ENCODE measurements around the gene PTGDS. TPM values are rescaled to one million over a fixed set of nuclear protein-coding genes. Genes with fewer than 3 reads are reported as not detected.

The PTGDS gene
- total RNA-seq, 2 experiments from 2014 or later: 40.6 to 41.0 TPM

- no peaks in the 10 kb centered on the region for H3K27me3 ChIP-seq (ENCODE audit: control insufficient read depth in 1 of 2, insufficient read depth in 2 of 2, low read length in 2 of 2)
- intact Hi-C loops (cut with DNase I, micrococcal nuclease): no loop called here
- H3K4me3 ChIP-seq (ENCODE audit: low read length): no peak overlapping the region
- peaks cover 20% of the 10 kb centered on the region for H3K4me1 Mint-ChIP-seq (ENCODE audit: low read depth)
- POLR2A ChIA-PET: no interaction called here
- no peaks in the 10 kb centered on the region for H3K36me3 Mint-ChIP-seq (ENCODE audit: low read depth)
- no peak overlapping the region for H3K4me3 Mint-ChIP-seq
- no peak for TF ChIP-seq CTCF (IDR thresholded peaks at IDR 0.05)
- H3K27ac Mint-ChIP-seq: no peak overlapping the region
- H3K9me3 Mint-ChIP-seq: no peaks in the 10 kb centered on the region
- no peak overlapping the region for H3K27ac ChIP-seq (ENCODE audit: low read depth in 1 of 2, low read length in 2 of 2)
- no peaks in the 10 kb centered on the region for H3K9me3 ChIP-seq (ENCODE audit: control insufficient read depth in 1 of 2, insufficient read depth in 1 of 2, low read length in 2 of 2)
- ATAC-seq (ENCODE audit: poor library complexity) (no peak), DNase-seq (no peak)
- CTCF ChIA-PET: no interaction called here
- H3K36me3 ChIP-seq (ENCODE audit: insufficient read depth, low read length): no peaks in the 10 kb centered on the region
- peaks cover 48% of the 10 kb centered on the region for H3K4me1 ChIP-seq (ENCODE audit: insufficient read depth, low read length)
- H3K27me3 Mint-ChIP-seq: no peaks in the 10 kb centered on the region
These were observed 5.0 kb upstream of the PTGDS start for GRCh38 chr9:136972335-136972734.

- no peaks in the 10 kb centered on the region for H3K9me3 ChIP-seq (ENCODE audit: control insufficient read depth in 1 of 2, insufficient read depth in 1 of 2, low read length in 2 of 2)
- ChIA-PET CTCF (no interaction called here), POLR2A (no interaction called here)
- ATAC-seq (ENCODE audit: poor library complexity): no peak
- H3K4me3 ChIP-seq (ENCODE audit: low read length): no peak overlapping the region
- no peaks in the 10 kb centered on the region for H3K27me3 ChIP-seq (ENCODE audit: control insufficient read depth in 1 of 2, insufficient read depth in 2 of 2, low read length in 2 of 2)
- no peak overlapping the region for H3K4me3 Mint-ChIP-seq
- H3K27ac ChIP-seq (ENCODE audit: low read depth in 1 of 2, low read length in 2 of 2): no peak overlapping the region
- H3K36me3 Mint-ChIP-seq (ENCODE audit: low read depth): no peaks in the 10 kb centered on the region
- peaks cover 52% of the 10 kb centered on the region for H3K4me1 ChIP-seq (ENCODE audit: insufficient read depth, low read length)
- no peak for TF ChIP-seq CTCF (IDR thresholded peaks at IDR 0.05)
- no peaks in the 10 kb centered on the region for H3K9me3 Mint-ChIP-seq
- intact Hi-C loops (cut with DNase I, micrococcal nuclease): no loop called here
- no peaks in the 10 kb centered on the region for H3K27me3 Mint-ChIP-seq
- no peak for DNase-seq
- no peak overlapping the region for H3K27ac Mint-ChIP-seq
- H3K36me3 ChIP-seq (ENCODE audit: insufficient read depth, low read length): no peaks in the 10 kb centered on the region
- H3K4me1 Mint-ChIP-seq (ENCODE audit: low read depth): peaks cover 20% of the 10 kb centered on the region
These were observed 4.6 kb upstream of the PTGDS start for GRCh38 chr9:136972743-136973142.

- Mint-ChIP-seq H3K9me3 (no peaks in the 10 kb centered on the region), H3K36me3 (ENCODE audit: low read depth) (no peaks in the 10 kb centered on the region), H3K27ac (no peak overlapping the region), H3K4me1 (ENCODE audit: low read depth) (peaks cover 20% of the 10 kb centered on the region), H3K27me3 (no peaks in the 10 kb centered on the region), H3K4me3 (no peak overlapping the region)
- Histone ChIP-seq H3K27me3 (ENCODE audit: control insufficient read depth in 1 of 2, insufficient read depth in 2 of 2, low read length in 2 of 2) (no peaks in the 10 kb centered on the region), H3K36me3 (ENCODE audit: insufficient read depth, low read length) (no peaks in the 10 kb centered on the region), H3K27ac (ENCODE audit: low read depth in 1 of 2, low read length in 2 of 2) (no peak overlapping the region), H3K4me3 (ENCODE audit: low read length) (no peak overlapping the region), H3K4me1 (ENCODE audit: insufficient read depth, low read length) (peaks cover 59% of the 10 kb centered on the region), H3K9me3 (ENCODE audit: control insufficient read depth in 1 of 2, insufficient read depth in 1 of 2, low read length in 2 of 2) (peaks cover 0 to 3% of the 10 kb centered on the region in 2 experiments)
- intact Hi-C loops (cut with DNase I, micrococcal nuclease): no loop called here
- CTCF ChIA-PET: no interaction called here
- TF ChIP-seq CTCF (IDR thresholded peaks at IDR 0.05): no peak
- DNase-seq: no peak
- ATAC-seq (ENCODE audit: poor library complexity): no peak
- POLR2A ChIA-PET: interaction anchor here (1.3 to 2.9 kb wide), 4 partner anchors 14 to 167 kb away, joined by 3 to 12 read pairs (median 8); partner anchors contain the start of genes PAXX and RABL6
These were observed 3.4 kb upstream of the PTGDS start for GRCh38 chr9:136973618-136974617.

Measured in CD4-positive, alpha-beta T cell (primary cell).